Mesodermal cell (in vitro differentiated cells): ENCODE results near the gene CLGN.

Source experiments
- H3K27ac ChIP-seq: 2 replicates; pipeline ENCODE4 v1.7.0; 2013; ENCODE audit warnings: mild to moderate bottlenecking, low read depth, low read length, moderate library complexity; ENCODE audit not compliant: severe bottlenecking
- H3K36me3 ChIP-seq: 2 replicates; pipeline ENCODE4 v1.7.1; 2013; ENCODE audit warnings: mild to moderate bottlenecking, low read length, moderate library complexity; ENCODE audit not compliant: control insufficient read depth, insufficient read depth
- H3K4me1 ChIP-seq: one replicate; pipeline ENCODE4 v1.7.1; 2013; ENCODE audit warnings: mild to moderate bottlenecking, low read length; ENCODE audit not compliant: insufficient read depth, control insufficient read depth, poor library complexity, severe bottlenecking
- H3K4me3 ChIP-seq: 2 replicates; pipeline ENCODE4 v1.7.0; 2013; ENCODE audit warnings: low read length, control low read depth, mild to moderate bottlenecking; ENCODE audit not compliant: insufficient read depth, poor library complexity, severe bottlenecking; ENCODE audit errors: extremely low read depth
- H3K9me3 ChIP-seq: 2 replicates; pipeline ENCODE4 v1.7.1; 2013; ENCODE audit warnings: mild to moderate bottlenecking, low read length, moderate library complexity; ENCODE audit not compliant: control insufficient read depth
- WGBS, 2 experiments: methylation state at CpG; one replicate each; pipeline ENCODE4 v1.1.5; 2013; ENCODE audit warnings: missing lambda C conversion rate in 2 of 2; ENCODE audit not compliant: insufficient coverage in 2 of 2; 5-methylcytosine and 5-hydroxymethylcytosine counted together

The CLGN gene

DNA sequence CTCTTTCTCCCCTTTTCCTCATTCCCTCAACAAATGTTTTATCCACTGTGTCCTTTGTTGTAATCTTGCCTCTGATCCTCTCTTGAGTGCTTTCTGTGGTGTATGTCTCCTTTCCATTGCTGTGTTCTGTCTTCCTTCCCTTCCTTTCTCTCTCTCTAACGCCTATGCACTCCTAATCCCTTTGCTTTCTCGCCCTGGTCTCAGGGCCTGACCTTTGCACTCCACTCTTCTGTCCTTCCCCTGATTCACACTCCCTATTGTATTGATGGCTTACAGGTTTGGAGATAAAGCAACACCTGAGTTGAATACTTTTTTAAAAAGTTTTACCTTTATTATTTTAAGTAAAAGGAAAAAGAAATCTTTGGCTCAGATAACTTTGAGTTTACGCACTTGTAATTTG lies 69.6 kb downstream of the CLGN start:
- Histone ChIP-seq H3K4me1 (no peaks in the 10 kb centered on the region), H3K27ac (no peak overlapping the region), H3K9me3 (no peaks in the 10 kb centered on the region), H3K36me3 (no peaks in the 10 kb centered on the region), H3K4me3 (no peak overlapping the region)
- WGBS, 2 experiments: 50 to 60% methylated on average over 1 of the region's 3 CpGs

DNA sequence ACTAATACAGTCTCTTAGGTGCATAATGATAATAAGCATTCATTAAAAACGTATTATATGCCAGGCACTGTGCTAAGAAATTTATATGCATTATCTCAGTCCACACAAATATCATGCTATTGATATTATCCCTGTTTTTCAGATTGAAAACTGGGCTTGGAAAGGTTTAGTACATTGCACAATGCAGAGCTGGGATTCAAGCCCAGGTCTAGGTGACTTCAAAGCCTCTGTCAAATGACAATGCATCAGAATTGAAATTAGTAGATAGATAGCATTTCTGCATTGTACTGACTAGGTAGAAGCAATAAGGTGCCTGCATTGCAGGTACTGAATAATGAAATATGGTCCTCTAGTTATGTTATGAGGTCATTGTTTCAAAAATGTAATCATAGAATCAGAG lies 72.2 kb downstream of the CLGN start:
- Histone ChIP-seq H3K36me3 (no peaks in the 10 kb centered on the region), H3K27ac (no peak overlapping the region), H3K4me1 (no peaks in the 10 kb centered on the region), H3K4me3 (no peak overlapping the region), H3K9me3 (no peaks in the 10 kb centered on the region)
- no CpG with 5 or more reads among the region's 1 CpG for WGBS, 2 experiments

DNA sequence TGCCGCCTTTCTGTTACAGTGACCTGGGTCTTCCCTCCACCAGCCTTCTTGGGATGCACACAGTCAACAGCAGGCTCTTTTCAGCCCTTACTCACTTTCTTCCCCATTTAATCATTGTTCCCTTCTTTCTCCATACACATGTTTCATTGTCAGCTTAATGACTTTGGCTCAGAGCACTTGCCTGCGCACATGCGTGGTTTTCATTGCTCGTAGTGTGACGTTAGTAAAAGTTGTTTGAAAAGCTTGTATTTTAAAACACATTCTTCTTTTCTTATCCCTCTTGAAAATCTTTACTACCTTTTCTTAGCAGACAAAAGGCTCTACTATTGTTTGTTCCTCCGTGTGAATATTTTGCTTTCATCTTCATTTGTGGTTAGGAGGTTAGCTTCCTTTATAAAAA lies 73.7 kb downstream of the CLGN start:
- no peaks in the 10 kb centered on the region for H3K9me3 ChIP-seq
- no peak overlapping the region for H3K27ac ChIP-seq
- H3K36me3 ChIP-seq: no peaks in the 10 kb centered on the region
- H3K4me3 ChIP-seq: no peak overlapping the region
- no peaks in the 10 kb centered on the region for H3K4me1 ChIP-seq
- 93 to 100% methylated on average over 1 of the region's 6 CpGs for WGBS, 2 experiments

DNA sequence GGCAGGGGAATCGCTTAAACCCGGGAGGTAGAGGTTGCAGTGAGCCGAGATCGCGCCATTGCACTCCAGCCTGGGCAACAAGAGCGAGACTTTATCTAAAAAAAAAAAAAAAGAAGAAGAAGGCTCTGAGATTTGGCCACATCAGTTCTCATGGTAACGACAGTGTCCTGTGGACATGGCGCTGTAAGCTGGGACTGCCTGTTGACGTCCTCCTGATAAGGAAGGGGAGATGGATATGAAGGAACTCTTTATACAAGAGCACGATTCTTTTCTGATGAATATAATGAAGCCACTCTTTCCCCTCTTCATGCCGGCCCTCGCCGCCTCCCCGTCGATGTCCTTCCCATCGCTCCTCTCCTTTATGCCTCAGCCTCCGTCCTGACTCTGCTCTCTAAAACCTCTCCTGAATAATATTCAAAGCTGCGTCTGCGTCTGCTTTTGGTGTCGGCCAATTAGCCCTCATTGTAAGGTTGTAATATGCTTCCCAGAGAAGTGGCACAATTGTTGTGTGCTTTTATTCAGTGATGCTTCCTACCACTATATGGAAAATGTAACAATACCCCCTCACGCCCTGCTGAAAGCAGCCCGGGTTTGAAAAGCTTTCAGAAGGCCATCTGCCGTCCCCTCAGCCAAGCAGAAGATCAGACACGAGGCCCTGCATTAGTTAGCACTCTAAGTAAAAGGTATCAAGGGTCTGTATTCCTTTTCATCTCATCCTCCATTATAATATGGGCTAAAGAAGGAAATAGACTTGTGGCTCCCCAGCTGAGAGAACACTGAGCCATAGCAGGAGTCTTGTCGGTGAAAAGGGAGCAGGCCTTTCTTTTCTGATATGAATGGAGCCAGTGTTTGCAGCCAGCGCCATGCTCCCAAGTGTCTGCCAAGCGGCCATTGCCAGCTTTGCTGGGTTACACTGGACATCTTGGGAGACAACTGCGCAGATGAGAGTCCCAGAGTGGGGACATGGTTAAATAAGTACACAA lies 76.1 kb downstream of the CLGN start:
- Histone ChIP-seq H3K4me1 (no peaks in the 10 kb centered on the region), H3K27ac (no peak overlapping the region), H3K36me3 (no peaks in the 10 kb centered on the region), H3K4me3 (no peak overlapping the region), H3K9me3 (no peaks in the 10 kb centered on the region)
- 93 to 94% methylated on average over 18 to 20 of the region's 28 CpGs for WGBS, 2 experiments

DNA sequence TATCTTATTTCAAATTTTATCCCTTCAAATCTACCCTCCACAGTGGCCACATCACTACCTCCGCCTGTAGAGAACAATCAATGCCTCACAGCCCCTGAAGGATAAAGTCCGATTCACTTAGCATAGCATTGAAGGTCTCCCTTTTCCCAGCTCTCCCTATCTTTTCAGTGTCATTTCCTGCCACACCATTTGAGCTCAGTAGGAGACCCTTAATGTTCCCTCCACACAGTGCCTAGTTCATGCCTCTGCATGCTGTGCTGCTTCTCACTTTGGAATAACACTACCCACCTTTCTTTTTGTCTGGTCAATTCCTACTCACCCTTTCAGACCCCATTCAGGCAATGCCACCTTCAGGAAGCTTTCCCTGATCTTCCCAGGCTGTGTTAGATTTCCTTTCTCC lies 77.6 kb downstream of the CLGN start:
- 48 to 49% methylated on average over 2 of the region's 2 CpGs for WGBS, 2 experiments
- Histone ChIP-seq H3K4me3 (no peak overlapping the region), H3K27ac (no peak overlapping the region), H3K4me1 (no peaks in the 10 kb centered on the region), H3K9me3 (no peaks in the 10 kb centered on the region), H3K36me3 (no peaks in the 10 kb centered on the region)

DNA sequence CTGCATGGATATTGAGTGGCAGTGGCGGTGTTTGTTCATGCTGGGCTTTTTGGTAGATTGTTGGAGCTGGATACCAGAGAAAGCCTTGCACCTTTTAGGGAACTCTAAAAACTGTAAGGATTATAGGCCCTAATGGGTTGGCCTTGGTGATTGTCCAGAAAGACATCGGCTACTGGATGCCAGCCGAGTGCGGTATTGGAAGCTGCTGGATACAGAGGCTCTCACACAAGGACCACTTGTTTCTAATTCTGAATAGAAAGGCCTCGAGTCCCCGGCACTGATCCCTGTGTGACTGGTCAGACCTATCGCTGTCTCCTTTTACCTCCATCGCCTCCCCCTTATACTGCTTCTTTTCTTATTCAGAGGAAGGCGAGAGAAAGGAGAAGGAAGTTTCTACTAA lies 81.3 kb downstream of the CLGN start:
- Histone ChIP-seq H3K4me1 (no peaks in the 10 kb centered on the region), H3K36me3 (no peaks in the 10 kb centered on the region), H3K4me3 (no peak overlapping the region), H3K27ac (no peak overlapping the region), H3K9me3 (no peaks in the 10 kb centered on the region)
- 94 to 98% methylated on average over 4 to 5 of the region's 9 CpGs for WGBS, 2 experiments

DNA sequence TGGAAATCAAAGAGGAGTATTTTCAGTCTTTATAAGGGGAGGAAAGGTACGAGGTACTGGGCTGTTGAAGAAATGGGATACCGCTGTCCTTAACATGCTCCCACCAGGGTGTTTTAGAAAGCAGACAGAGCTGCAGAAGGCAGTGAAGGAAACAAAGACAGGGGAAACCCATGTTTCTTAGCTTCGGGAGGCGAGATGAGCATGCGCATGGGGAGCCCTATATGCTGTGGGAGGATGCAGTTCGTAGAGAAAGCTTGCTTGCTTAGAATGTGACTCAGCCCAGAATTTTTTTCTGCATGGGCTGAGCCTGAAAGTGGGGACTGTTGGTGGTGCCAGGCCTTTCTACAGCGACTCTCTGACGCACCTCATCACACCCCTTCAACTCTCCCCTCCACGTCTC lies 82.8 kb downstream of the CLGN start:
- 56 to 64% methylated on average over 6 of the region's 9 CpGs for WGBS, 2 experiments
- Histone ChIP-seq H3K36me3 (no peaks in the 10 kb centered on the region), H3K4me3 (no peak overlapping the region), H3K27ac (no peak overlapping the region), H3K9me3 (no peaks in the 10 kb centered on the region), H3K4me1 (no peaks in the 10 kb centered on the region)

DNA sequence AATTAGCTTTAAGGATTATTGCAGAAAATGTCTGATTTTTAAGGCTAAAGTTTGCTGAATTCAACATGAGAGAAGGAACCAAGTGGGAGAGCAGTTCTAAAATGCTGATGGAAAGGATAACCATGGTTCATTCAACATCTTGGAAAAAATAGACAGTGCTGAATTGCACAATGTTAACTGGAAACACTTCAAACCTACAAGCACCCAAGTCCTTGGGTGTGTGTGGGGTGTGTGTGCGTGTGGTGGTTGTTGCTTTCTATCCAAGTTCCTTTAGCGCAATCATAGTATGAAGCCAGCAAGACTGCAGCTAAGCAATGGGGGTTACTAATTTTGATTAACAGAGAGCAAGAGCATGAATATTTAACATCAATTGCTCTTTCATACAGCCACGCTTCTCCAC lies 83.3 kb downstream of the CLGN start:
- H3K9me3 ChIP-seq: no peaks in the 10 kb centered on the region
- H3K4me1 ChIP-seq: no peaks in the 10 kb centered on the region
- no peak overlapping the region for H3K27ac ChIP-seq
- H3K36me3 ChIP-seq: no peaks in the 10 kb centered on the region
- no CpG with 5 or more reads among the region's 3 CpGs for whole genome bisulfite sequencing, 2 experiments
- H3K4me3 ChIP-seq: no peak overlapping the region

DNA sequence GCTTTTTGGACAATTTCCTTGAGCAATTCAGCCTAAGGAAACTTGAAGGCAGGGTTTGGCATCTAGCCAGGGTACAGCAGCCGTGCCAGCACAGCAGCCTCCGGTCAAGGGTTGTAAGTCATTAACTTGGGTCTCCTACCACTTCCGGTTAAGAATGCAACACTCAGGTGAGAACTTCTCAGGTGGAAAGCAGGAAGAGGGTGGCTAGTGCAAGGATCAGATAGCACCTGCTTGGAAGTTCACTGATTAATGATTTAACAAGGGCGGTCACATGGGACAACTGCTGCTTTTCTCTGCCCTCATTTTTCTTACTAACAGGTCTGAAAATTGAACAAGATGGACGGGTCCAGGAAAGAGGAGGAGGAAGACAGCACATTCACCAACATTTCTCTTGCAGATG lies 84.1 kb downstream of the CLGN start:
- no peaks in the 10 kb centered on the region for H3K4me1 ChIP-seq
- no peaks in the 10 kb centered on the region for H3K9me3 ChIP-seq
- 88 to 100% methylated on average over 3 to 4 of the region's 5 CpGs for WGBS, 2 experiments
- no peak overlapping the region for H3K27ac ChIP-seq
- H3K4me3 ChIP-seq: no peak overlapping the region
- H3K36me3 ChIP-seq: no peaks in the 10 kb centered on the region

DNA sequence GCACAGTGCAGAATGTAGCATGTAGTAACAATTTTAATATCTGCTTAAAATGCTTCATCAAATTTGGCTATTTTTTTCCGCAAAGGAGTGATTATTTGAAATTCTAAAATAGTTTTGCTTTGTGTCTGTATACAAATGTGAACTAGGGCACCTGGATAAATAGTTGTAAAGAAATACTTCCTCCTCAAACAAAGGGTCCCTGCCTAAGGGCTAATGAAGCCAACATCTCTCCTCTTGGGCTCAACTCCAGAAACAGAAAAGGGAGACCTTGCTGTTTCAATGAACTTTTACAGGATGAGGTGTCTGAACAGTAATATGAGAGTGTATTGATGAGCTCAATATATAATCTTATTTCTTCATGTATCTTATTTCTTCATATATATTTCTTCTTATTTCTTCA lies 84.8 kb downstream of the CLGN start:
- no peaks in the 10 kb centered on the region for H3K4me1 ChIP-seq
- no peaks in the 10 kb centered on the region for H3K9me3 ChIP-seq
- H3K36me3 ChIP-seq: no peaks in the 10 kb centered on the region
- WGBS, 2 experiments: 100% methylated on average over 1 of the region's 1 CpG; no CpG with 5 or more reads in 1 of the 2 experiments
- no peak overlapping the region for H3K27ac ChIP-seq
- H3K4me3 ChIP-seq: no peak overlapping the region
